HepG2 (cell line): ENCODE data around the gene ADGRG1. TPM values are rescaled to one million over a fixed set of nuclear protein-coding genes. Genes with fewer than 3 reads are reported as not detected.

Source experiments
- ARNTL ChIP-seq: sonication (generic); formaldehyde crosslinking; IDR thresholded peaks from 2 replicates; pipeline ENCODE4 v1.4.0; 2020; ENCODE audit warnings: mild to moderate bottlenecking, missing genetic modification reagents
- CCAR2 ChIP-seq: fragments of 200-400 bp; formaldehyde crosslinking; optimal IDR thresholded peaks from 2 replicates; pipeline ENCODE3; 2018; ENCODE audit warnings: low read depth, mild to moderate bottlenecking, low read length, moderate library complexity
- ELF4 ChIP-seq: sonication (generic); formaldehyde crosslinking; IDR thresholded peaks from 2 replicates; pipeline ENCODE4 v1.5.0; 2020; ENCODE audit warnings: missing genetic modification reagents, mild to moderate bottlenecking, moderate library complexity, borderline replicate concordance
- FIP1L1 ChIP-seq: fragments of 200-400 bp; formaldehyde crosslinking; IDR thresholded peaks from 2 replicates; pipeline ENCODE4 v1.6.1; 2018; ENCODE audit warnings: low read depth, mild to moderate bottlenecking, low read length, moderate library complexity, borderline replicate concordance; ENCODE audit not compliant: insufficient read depth
- FOXO1 ChIP-seq: sonication (generic); formaldehyde crosslinking; IDR thresholded peaks from 2 replicates; pipeline ENCODE4 v1.4.0; 2020; ENCODE audit warnings: missing genetic modification reagents
- KDM1A ChIP-seq: IDR thresholded peaks from 2 replicates; pipeline ENCODE4 v1.6.1; 2016; ENCODE audit warnings: missing compliant biosample characterization
- KMT2B ChIP-seq: IDR thresholded peaks from 2 replicates; pipeline ENCODE4 v1.6.1; 2016; ENCODE audit warnings: missing genetic modification reagents, missing compliant biosample characterization
- LCORL ChIP-seq, 2 experiments: fragments of 450-650 bp in 1 of 2; sonication (generic) in 1 of 2; formaldehyde crosslinking in 1 of 2; IDR thresholded peaks; 2 replicates each; pipeline versions ENCODE4 v1.5.0 to v1.6.1; 2017 to 2020; ENCODE audit warnings: antibody characterized with exemption in 1 of 2, missing genetic modification reagents in 1 of 2
- MEIS1 ChIP-seq: sonication (generic); formaldehyde crosslinking; IDR thresholded peaks from 2 replicates; pipeline ENCODE4 v1.9.0; 2021; ENCODE audit warnings: mild to moderate bottlenecking, missing genetic modification reagents, moderate library complexity, borderline replicate concordance
- NCOA5 ChIP-seq: sonication (generic); formaldehyde crosslinking; IDR thresholded peaks from 2 replicates; pipeline ENCODE4 v1.4.0; 2020; ENCODE audit warnings: missing genetic modification reagents
- ONECUT2 ChIP-seq: sonication (generic); formaldehyde crosslinking; IDR thresholded peaks from 2 replicates; pipeline ENCODE4 v1.4.0; 2020; ENCODE audit warnings: missing genetic modification reagents
- PPARG ChIP-seq: conservative IDR thresholded peaks from 2 replicates; pipeline ENCODE4 v1.6.1; 2016; ENCODE audit warnings: missing biosample characterization, missing genetic modification reagents
- RBM39 ChIP-seq: fragments of 200-400 bp; formaldehyde crosslinking; IDR thresholded peaks from one replicate; pipeline ENCODE4 v1.6.1; 2018; ENCODE audit warnings: antibody characterized with exemption, mild to moderate bottlenecking, low read depth, low read length; ENCODE audit not compliant: poor library complexity, severe bottlenecking
- SALL1 ChIP-seq: sonication (generic); formaldehyde crosslinking; IDR thresholded peaks from 2 replicates; pipeline ENCODE4 v1.8.0; 2022; ENCODE audit warnings: mild to moderate bottlenecking, missing genetic modification reagents
- XRCC5 ChIP-seq: fragments of 200-400 bp; formaldehyde crosslinking; optimal IDR thresholded peaks from 2 replicates; pipeline ENCODE3; 2017; ENCODE audit warnings: mild to moderate bottlenecking, low read length
- ZFP90 ChIP-seq: sonication (generic); formaldehyde crosslinking; IDR thresholded peaks from 2 replicates; pipeline ENCODE4 v1.8.0; 2022; ENCODE audit warnings: missing genetic modification reagents, mild to moderate bottlenecking, inconsistent platforms, borderline replicate concordance
- ZNF225 ChIP-seq: sonication (generic); formaldehyde crosslinking; IDR thresholded peaks from 2 replicates; pipeline ENCODE4 v1.4.0; 2020; ENCODE audit warnings: mild to moderate bottlenecking, missing genetic modification reagents
- ZNF619 ChIP-seq: sonication (generic); formaldehyde crosslinking; IDR thresholded peaks from 2 replicates; pipeline ENCODE4 v1.4.0; 2020; ENCODE audit warnings: mild to moderate bottlenecking, missing genetic modification reagents
- ZZZ3 ChIP-seq: sonication (generic); formaldehyde crosslinking; IDR thresholded peaks from 2 replicates; pipeline ENCODE4 v1.4.0; 2020; ENCODE audit warnings: missing genetic modification reagents, mild to moderate bottlenecking, borderline replicate concordance
- polyA plus RNA-seq, 8 experiments: library from polyadenylated mRNA; depleted of rRNA in 3 of 8; stranded (reverse) in 7 of 8; unstranded in 1 of 8; fragments of >200 nt; fragmentation: Illumina TruSeq in 4 of 8; extraction: Trizol in 4 of 8; gene quantifications; 2 replicates each; pipeline versions ENCODE4 v1.2.1 to v1.2.3, GENCODE V29; 2011 to 2016; ENCODE audit warnings: low read depth in 4 of 8, missing spikeins in 1 of 8, mixed read lengths in 1 of 8; ENCODE audit not compliant: insufficient read depth in 1 of 8
- total RNA-seq, 5 experiments: library from RNA; depleted of rRNA; stranded (reverse); fragments of >200 nt; fragmentation: Illumina TruSeq; extraction: Trizol; gene quantifications; 2 replicates each; pipeline ENCODE4 v1.2.3, GENCODE V29; 2016; ENCODE audit warnings: low read depth in 1 of 5
- TF ChIP-seq, protein P1 (sequence below): sonication (generic); formaldehyde crosslinking; IDR thresholded peaks from 2 replicates; pipeline ENCODE4 v1.5.0; 2020; ENCODE audit warnings: mild to moderate bottlenecking, missing genetic modification reagents, borderline replicate concordance
- TF ChIP-seq, protein P2 (sequence below): sonication (generic); formaldehyde crosslinking; IDR thresholded peaks from 2 replicates; pipeline ENCODE4 v1.4.0; 2020; ENCODE audit warnings: missing genetic modification reagents
- TF ChIP-seq, protein P3 (sequence below): IDR thresholded peaks from 2 replicates; pipeline ENCODE4 v1.6.1; 2016; ENCODE audit warnings: control low read depth
- TF ChIP-seq, protein P4 (sequence below): IDR thresholded peaks from 2 replicates; pipeline ENCODE4 v1.6.1; 2016; ENCODE audit warnings: low read depth

Gene ADGRG1
- total and polyA plus RNA-seq, 2 of the 13 experiments (the other 11 are each of a cell fraction or from before 2014, with no cell fraction given): 2.7 to 5.9 TPM

DNA sequence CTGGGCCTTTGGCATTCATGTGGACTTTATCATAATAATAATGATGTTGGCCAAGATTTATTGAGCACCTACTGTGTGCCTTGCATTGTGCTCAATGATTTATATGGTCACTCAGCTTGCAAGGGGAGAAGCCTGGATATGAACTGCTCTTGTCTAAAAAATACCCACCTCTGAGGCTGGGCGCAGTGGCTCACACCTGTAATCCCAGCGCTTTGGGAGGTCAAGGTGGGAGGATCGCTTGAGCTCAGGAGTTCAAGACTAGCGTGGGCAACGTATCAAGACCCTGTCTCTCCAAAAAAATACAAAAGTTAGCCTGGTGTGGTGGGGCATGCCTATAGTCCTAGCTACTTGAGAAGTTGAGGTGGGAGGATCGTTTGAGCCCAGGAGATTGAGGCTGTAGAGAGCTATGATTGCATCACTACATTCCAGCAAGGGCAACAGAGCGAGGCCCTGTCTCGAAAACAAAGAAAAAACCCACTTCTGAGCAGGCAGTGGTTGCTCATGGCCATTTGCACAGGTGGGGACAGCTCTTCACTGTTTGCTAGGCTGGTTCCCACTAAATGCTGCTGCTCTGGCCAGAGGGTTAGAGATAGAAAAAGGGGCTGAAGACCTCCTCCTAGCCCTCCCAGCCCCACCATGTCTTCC lies 4.3 kb upstream of the ADGRG1 start (continued):
- TF ChIP-seq KMT2B (CRISPR knock-in tag) (no peak), PPARG (CRISPR knock-in tag) (no peak), ARNTL (no peak), SALL1 (CRISPR knock-in tag) (peak; percentile 48), ZNF225 (CRISPR knock-in tag) (no peak), ZZZ3 (CRISPR knock-in tag) (no peak), ELF4 (CRISPR knock-in tag) (no peak), FIP1L1 (no peak), ZNF619 (no peak), CCAR2 (no peak), KDM1A (no peak), LCORL (IDR thresholded peaks at IDR 0.05) (no peak), LCORL (CRISPR knock-in tag; IDR thresholded peaks at IDR 0.05) (no peak), ONECUT2 (CRISPR knock-in tag) (no peak), RBM39 (no peak), ZFP90 (0 out of 2 replicates have a peak, but pooled peaks have one; percentile 31), NCOA5 (CRISPR knock-in tag) (no peak), XRCC5 (peak; percentile 47), FOXO1 (peak; percentile 64; the same call in 1 of the 2 replicates), MEIS1 (CRISPR knock-in tag) (no peak)
- TF ChIP-seq, protein P1, sequence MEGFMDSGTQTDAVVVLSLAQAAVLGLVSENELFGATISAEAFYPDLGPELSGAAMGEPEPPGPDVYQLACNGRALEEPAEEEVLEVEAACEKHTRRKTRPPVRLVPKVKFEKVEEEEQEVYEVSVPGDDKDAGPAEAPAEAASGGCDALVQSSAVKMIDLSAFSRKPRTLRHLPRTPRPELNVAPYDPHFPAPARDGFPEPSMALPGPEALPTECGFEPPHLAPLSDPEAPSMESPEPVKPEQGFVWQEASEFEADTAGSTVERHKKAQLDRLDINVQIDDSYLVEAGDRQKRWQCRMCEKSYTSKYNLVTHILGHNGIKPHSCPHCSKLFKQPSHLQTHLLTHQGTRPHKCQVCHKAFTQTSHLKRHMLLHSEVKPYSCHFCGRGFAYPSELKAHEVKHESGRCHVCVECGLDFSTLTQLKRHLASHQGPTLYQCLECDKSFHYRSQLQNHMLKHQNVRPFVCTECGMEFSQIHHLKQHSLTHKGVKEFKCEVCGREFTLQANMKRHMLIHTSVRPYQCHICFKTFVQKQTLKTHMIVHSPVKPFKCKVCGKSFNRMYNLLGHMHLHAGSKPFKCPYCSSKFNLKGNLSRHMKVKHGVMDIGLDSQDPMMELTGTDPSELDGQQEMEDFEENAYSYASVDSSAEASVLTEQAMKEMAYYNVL (CRISPR knock-in tag): no peak
- TF ChIP-seq, protein P2, sequence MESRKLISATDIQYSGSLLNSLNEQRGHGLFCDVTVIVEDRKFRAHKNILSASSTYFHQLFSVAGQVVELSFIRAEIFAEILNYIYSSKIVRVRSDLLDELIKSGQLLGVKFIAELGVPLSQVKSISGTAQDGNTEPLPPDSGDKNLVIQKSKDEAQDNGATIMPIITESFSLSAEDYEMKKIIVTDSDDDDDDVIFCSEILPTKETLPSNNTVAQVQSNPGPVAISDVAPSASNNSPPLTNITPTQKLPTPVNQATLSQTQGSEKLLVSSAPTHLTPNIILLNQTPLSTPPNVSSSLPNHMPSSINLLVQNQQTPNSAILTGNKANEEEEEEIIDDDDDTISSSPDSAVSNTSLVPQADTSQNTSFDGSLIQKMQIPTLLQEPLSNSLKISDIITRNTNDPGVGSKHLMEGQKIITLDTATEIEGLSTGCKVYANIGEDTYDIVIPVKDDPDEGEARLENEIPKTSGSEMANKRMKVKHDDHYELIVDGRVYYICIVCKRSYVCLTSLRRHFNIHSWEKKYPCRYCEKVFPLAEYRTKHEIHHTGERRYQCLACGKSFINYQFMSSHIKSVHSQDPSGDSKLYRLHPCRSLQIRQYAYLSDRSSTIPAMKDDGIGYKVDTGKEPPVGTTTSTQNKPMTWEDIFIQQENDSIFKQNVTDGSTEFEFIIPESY (CRISPR knock-in tag): no peak
- TF ChIP-seq, protein P3, sequence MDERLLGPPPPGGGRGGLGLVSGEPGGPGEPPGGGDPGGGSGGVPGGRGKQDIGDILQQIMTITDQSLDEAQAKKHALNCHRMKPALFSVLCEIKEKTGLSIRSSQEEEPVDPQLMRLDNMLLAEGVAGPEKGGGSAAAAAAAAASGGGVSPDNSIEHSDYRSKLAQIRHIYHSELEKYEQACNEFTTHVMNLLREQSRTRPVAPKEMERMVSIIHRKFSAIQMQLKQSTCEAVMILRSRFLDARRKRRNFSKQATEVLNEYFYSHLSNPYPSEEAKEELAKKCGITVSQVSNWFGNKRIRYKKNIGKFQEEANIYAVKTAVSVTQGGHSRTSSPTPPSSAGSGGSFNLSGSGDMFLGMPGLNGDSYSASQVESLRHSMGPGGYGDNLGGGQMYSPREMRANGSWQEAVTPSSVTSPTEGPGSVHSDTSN (CRISPR knock-in tag): no peak
- TF ChIP-seq, protein P4, sequence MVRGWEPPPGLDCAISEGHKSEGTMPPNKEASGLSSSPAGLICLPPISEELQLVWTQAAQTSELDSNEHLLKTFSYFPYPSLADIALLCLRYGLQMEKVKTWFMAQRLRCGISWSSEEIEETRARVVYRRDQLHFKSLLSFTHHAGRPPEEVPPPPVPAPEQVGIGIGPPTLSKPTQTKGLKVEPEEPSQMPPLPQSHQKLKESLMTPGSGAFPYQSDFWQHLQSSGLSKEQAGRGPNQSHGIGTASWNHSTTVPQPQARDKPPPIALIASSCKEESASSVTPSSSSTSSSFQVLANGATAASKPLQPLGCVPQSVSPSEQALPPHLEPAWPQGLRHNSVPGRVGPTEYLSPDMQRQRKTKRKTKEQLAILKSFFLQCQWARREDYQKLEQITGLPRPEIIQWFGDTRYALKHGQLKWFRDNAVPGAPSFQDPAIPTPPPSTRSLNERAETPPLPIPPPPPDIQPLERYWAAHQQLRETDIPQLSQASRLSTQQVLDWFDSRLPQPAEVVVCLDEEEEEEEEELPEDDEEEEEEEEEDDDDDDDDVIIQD: no peak
